GM21576 (cell line): ENCODE data around the gene SYP.
"Not testable (repeated sequence)": the region's sequence is repeated elsewhere in the genome, so short reads cannot be mapped to it uniquely, and the experiment has no call there.

Experiments used
- ATAC-seq: cut with Tn5 transposase; IDR thresholded peaks from one replicate; pipeline ENCODE4 v1.9.1; 2021; ENCODE audit warnings: mild to moderate bottlenecking, moderate library complexity; ENCODE audit not compliant: unreplicated experiment

SYP gene

DNA sequence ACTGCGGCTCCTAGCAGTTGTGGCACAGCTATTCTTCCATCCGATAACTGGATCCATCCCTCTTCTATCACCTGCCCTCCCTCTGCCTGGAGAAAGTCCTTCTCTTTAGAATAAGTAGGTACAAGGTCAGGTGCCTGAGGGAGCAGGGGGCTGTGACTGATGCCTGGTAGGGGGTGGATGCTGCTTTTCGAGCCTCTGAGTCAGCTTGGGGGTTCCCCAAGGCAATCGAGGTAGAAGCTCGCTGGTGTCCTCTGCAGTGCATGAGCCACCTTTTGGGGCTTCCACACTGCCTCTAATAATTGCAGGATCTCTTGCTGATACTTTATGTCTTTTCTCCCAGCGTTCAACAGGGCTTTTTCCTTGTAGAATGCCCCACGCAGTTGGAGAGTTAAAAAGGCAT is 56.8 kb downstream of the SYP start:
- ATAC-seq: not testable (repeated sequence)

DNA sequence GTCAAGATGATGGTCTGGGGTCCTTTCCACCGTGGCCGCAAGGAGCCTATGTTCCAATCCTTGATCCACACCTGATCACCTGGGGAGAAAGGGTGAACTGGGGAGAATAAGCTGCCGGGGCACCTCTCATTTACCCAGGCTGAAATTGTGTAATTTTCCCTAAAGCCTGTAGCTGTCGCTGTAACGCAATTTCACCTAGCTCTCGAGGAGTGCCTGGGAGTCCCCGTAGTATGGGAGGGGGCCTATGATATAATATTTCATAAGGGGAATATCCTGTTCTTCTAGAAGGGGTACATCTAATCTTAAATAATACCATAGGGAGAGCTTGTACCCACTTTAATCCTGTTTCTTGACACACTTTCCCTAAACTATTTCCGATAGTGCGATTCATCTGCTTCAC is 57.7 kb downstream of the SYP start:
- ATAC-seq: not testable (repeated sequence)

DNA sequence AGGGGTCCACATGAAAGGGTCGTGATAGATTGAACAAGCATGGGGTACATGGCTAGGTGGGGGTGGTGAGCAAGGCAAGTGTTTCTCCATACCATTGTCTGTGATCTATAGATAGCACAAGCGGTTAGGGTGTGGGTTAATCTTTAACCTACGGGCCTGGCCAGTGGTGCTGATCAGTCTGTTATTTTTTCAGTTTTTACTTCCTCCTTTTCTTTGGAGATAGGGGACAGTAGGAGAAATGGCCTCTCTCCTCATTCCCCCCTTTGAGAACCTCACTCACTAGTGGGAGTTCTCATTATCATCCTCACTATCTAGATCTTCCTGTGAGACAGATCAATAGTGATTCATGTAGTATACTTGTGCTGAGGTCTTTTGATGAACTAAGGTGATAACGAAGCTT is 60.3 kb downstream of the SYP start:
- no peak for ATAC-seq
